NCI-H2171 treated with DMSO at 0.1 percent for 48 hours (cell line): ENCODE results near the gene MAB21L3.
A peak's percentile ranks its signal among the peaks of the same experiment; 100 is the strongest.

ENCODE experiments used
- DNase-seq: peaks from one replicate; lab custom pipeline; 2025; lab: John Stamatoyannopoulos, UW

MAB21L3 gene

DNA sequence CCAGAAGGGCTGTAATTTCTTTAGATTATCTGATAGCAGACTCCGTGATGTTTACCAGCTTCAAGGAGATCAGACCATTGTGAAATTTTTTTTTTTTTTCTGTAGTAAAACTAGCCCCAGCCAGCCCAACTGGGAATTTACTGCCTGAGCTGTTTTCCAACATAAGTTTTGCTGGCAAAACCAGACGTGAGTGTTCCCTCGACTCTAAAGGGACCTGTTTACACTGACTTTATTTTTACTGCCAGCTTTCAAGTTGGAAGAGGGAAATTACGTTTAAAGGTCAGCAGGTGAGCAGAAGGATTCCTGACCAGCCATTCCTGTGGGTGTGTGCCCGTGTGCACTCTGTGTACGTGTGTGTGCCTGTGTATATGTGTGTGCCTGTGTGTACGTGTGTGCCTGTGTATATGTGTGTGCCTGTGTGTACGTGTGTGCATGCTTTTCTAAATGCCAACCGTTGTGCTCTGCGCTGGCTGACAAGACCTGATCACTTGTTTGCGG lies 374 bp downstream of the MAB21L3 start:
- DNase-seq, result no peak

DNA sequence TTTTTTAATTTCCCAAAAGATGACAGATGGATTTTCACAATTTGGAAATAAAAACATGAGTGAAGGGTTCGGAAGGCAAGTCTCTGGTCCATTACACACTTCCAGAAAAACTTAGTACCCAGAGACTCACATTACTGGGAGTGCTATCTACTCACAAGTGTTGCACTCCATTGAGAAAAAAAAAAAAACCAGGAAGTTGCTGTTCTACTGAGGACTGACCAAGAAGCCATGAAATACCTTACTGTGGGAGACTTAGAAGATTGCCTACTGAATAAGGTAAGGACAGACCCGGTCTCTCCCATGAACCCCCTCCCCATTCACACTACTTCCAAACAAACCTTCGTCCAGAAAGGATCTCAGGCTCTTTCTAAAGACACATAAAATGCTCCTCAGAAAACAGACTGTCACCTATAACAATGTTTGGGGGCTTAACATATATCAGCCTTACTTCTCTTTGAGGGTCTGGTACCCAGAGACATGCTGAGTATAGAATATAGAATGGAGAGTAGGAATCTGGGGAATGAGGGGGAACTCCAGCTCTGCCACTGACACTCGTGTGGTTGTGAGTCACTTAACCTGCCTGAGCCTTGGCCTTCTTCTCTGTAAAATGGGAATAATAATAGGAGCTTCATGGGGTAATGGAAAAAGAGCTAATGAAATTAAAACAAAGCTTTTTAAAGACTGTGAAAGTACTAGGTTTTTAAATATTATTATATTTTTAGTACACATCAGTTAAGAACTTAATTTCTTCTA lies 1.4 kb downstream of the MAB21L3 start:
- DNase-seq, result no peak

DNA sequence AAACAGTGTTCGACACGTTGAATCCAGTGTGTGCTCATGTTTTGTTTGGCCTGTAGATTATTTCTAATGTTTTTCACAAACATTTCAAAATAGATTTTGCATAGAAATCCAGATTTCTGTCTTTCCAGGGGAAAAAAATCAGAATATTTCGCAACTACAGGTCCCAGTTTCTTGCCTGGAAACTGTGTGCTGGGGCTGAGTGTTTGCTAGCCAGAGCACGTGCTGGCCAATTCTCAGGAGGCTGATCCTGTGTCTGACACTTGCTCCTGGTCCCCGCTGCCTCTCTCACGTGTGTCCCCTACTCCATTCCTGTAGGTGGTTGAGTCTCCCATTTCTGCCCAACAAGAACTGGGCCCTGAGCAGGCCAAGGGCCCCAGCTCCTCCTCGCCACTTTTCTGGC lies 2.4 kb downstream of the MAB21L3 start:
- DNase-seq, result no peak

DNA sequence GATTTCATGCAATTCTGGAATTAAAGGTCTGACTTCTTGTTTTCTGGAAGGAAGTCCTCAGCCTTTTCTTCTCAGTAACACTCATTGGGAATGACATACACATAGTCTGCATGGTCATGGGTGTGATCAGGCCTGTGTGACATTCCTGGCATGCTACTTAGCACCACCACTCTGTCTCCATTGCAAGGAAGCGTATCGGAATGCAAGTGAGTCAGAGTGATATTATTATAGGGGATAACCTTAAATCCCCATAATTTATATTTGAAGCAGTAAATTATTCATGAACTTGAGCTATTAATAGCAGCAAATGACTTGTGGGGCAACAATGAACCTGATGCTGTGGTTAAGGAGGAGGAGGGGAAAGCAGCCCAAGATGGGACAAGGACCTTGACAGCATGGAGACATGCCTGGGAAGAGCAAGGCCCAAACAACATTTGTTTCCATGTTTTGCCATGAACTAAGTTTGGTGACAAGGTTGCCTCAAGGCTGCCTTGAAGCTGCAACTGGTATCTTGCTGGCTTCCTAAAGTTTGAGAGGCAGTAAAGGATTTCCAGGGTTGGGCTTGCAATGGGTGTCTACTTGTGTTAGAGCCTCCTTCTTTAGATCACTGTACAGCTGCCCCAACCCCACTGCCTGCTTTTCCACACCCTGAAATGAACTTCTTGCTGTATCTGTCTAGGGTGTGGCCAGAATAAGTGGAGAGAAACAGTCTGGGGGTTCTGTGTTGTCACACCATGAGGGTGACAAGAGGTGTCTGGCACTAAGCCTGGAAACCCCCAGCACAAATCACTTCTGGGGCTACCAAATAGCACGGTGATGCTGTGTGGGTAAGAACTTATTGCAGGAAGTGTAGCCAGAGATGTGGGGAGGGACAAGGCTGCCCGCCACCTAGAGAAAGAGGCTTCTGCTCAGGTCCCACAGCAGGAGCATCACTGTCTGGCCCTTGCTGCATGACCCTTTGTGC lies 4.6 kb downstream of the MAB21L3 start:
- no peak for DNase-seq

DNA sequence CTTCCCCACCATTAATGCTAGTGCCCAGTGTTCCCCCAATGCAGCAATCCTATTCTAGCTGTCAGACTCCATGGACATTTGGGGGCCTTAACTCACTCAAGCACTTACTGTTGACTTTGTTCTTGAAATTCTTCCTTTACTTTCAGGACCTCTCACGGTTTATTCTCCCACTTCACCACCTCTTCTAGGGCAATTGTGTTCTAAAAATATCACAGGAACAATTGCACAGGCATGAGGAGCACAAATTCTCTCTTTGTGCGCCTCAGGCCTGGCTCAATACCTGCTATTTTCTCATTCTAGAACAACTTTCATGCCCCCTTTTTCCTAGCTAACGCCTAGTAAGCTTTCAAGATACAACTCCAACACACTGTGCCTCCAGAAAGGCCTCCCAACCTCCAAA lies 7.3 kb downstream of the MAB21L3 start:
- DNase-seq, result no peak

DNA sequence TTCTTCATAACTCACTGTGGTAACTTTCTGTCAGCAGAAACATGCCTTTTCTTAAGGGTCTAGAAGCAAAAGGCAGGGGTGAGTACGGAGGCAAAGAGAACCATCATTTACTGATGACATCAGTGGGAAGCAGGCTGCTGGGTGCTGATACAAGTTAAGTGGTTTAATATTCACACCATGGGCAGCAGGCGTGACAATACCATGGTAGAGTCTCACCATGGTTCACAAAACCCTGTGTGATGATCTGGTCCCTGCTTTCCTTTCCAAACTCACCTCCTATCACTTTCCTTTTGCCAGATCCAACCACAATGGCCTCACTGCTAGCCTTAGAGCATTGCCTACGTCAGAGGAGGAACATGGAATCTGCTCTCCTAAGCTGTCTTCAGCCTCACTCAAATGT lies 8.7 kb downstream of the MAB21L3 start:
- no peak for DNase-seq

DNA sequence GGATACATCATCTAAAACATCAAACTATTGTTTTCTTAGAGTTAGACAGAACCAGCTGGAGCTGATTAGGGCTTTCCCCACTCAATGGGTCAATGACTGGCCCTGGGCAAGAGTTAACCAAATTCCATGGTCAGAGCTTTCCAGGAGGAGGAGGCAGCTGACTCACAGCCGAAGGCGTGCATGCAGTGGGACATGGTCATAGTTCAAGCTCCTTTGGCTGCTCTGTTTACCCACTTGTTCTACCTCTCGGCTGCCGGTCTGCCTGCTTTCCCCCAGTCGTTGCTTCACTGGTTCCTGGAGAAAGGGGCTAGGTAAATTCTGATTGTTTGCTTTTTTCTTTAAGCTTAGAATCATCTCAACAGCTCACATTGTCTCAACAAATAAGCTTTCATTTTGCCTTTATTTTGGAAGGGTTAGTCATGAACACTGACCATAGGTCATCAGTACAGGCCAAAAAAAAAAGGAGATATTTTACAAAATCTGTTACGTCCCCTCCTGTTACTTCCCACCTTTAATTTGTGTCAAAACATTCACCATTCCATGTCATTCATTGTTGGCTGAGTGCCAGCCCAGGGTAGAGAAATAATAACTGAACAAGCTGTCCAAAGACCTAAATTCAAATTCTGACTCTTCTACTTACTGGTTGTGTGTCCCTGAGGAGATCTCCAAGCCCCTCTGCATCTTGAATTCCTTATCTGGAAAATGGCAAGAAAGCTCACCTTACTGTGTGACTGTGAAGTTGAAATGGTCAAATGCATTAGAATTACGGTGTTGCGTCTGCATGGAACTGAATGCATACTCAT lies 12.0 kb downstream of the MAB21L3 start:
- DNase-seq, result no peak

DNA sequence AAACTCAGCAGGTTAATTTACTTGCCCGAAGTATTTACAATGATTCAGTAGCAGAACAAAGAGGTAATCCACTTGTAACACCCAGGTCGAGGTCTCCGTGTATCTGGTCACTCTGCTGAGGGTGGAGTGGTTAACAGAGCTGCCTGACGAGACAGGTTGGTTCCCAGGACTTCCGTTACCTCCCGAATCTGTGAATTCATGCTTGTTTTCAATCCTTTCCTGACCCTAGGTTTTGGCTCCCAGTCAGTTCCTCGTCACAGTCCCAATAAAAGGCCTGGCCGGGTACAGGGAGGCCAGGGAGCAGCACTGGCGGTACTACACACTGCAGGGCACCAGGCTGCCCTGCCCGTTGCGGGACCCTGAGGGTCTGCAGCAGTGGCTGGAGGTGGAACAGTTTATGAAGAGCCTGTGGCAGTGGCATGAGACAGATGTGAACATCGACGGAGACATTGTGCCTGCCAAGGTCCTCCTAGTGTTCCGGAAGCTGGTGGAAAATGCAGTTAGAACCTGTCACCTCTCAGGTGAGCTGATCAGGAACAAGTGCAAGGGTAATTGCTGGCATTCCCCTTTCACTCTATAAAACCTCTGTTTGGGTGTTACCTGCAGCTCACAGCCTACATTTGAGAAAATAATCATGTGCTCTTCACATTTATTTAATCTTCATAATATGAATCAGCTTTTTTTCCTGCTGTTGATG lies 12.8 kb downstream of the MAB21L3 start:
- DNase-seq, result no peak

DNA sequence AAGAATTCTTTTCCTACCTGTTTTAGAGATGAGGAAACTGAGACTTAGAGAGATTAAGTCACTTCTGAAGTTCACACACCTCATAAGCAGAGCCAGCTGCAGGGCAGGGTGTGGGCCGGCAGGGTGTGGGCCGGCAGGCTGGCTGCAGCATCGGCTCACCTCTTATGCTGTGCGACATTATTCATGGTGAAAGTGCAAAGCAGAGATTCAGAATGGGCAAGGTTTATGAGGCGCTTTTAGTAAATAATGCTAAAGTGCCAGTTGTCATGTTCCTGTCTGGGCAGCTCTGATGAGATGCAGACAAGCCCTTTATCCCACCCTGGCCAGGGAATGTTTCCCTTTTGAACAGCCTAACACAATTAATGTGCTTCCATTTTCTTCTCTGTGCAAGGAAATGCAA lies 14.6 kb downstream of the MAB21L3 start:
- DNase-seq, result no peak

DNA sequence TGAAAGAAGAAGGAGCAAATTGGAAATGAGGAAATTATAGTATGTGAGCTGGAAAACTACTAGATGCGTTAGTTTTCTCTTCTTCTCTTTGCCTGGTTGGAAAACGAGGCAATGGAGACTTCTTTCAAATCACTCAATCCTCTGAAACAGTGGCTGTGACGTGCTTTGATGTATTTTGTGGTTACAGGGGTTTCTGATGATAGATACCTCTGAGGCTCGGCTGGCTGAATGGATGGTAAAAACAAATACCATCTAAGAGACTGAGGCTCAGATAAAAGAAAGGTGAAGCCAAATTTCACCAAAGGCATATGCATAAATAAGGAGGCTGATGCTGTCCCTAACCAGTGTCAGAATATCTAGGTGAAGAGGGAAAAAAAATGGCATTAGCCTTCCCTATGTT lies 15.1 kb downstream of the MAB21L3 start:
- DNase-seq, result no peak

DNA sequence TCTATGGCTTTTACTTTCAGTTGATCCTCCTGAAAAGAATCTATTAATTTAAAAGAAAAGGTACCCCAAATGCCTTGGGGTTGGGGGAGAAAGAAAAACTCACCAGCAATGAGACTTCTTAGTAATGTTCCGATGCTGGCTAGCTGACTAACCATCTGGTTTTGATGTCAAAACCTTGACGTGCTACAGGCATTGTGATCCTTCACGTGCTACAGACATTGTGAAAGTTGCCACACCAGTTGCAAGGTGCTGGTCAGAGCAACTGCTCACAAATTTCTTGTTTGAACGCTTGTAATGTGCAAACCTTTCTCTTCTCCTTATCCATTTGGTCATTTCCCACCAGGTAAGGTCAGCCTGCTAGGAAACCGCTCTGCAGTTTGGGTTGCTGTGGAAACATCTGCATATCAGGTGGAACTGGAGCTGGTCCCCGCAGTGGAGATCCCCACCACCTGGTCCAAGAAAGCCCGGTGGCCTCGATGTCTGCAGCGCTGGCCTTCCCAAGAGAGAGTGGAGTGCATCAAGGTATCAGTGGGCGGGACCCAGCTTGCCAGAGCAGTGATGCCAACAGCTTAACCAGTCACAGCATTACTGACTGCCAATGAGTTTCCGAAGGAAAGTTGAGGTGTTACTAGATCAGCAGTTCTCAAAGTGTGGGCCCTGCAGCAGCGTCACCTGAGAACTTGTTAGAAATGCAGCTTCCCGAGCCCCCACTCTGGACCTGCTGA lies 16.1 kb downstream of the MAB21L3 start:
- no peak for DNase-seq

DNA sequence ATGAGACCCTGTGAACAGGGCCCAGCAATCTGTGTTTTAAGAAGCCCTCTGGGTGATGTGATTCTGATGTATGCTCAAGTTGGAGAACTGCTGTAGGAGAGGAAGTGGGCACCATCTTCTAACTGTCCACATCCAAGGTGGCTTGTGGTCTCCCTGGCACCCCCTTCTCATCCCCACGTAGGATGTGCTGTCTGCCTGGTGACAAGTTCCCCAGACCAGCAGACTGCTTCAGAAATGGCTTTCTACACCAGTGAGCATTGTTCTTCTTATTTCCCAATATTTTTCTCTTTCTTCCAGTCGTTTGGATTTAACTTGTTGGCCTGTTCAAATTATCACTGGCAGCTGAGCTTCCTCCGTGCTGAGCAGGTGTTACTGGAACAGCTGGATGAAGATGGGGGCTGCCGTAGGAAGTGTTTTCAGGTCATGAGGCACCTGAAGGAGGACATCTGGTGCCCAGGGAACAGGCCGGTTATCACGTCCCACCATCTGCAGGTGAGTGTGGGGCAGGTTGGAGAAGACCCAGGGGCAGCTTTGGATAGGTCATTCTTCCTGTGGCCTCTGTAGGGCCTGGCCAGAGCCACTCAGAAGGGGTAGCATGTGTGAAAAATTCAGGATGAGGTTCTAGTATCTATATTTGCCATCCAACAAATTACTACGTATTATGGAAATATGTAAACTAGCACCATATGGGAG lies 16.8 kb downstream of the MAB21L3 start:
- DNase-seq, result peak; percentile 46

DNA sequence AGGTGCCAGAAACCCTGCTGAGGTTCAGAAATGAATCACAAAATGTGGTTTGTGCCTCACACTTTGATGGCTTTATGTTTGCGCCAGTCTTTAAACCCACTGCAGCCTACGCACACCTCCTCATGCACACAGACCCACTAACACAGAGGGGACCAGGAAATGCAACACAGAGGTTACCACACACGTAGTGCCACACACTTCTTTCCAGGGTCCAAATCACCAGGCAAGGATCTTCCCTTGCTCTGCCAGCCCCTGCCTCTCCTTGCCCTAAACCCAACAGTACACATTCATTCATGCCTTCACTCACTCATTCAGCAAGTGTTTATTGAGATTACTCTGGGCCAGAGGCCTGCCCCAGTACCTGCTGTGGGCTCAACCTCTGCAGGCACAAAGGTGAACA lies 17.5 kb downstream of the MAB21L3 start:
- DNase-seq, result no peak

DNA sequence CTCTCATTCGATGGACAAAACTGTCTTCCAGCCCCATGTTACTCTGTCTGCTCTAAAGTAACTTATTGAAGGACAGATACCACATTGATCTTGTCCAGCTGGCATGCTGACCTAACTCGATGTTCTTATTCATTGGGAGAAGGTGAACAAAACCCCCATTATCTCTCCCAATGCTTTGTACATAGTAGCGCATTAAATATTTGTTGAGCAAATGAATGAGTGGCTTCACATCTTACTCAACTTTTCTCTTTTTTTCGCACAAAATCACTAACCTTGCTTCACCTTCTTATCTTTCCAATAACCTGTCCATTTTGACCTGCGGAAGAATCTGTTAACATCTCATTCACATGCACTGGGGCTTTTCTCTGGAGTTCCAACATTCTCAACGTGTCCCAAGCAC lies 18.3 kb downstream of the MAB21L3 start:
- DNase-seq, result no peak

DNA sequence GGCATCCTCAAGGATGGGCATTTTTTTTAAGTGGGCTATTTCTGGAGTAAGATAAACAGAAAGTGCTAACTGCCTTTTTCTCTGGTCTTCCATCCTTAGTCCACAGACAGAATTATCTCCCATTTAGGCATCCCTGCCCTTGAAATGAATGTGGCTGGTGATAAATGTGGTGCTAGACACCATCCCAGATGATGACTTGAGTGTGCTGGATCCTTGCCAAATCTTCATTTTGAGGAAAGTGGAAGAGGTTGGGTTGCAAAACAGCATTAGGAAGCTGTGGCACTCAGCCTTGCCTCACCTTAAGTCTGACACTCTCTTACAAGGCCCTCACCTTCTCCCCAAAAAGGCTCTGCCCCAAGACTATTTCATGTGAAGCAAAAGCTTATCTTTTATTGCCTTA lies 19.2 kb downstream of the MAB21L3 start:
- peak; percentile 51 for DNase-seq

DNA sequence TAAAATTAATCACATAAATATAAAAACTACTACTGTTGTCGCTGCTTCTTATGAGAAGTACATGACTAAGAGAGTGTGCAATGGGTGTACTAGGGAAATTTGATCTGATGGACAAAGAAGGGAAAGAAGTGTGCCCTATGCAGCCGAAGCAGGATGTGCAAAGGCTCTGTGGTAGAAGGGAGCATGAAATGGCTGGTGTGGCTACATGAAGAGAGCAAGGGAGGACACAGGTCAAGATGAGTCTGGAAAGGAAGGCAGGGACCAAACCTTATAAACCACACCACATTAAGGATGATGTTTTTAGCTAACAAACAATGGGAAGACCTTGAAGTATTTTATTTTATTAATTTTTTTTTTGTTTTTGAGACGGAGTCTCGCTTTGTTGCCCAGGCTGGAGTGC lies 20.0 kb downstream of the MAB21L3 start:
- DNase-seq, result no peak

DNA sequence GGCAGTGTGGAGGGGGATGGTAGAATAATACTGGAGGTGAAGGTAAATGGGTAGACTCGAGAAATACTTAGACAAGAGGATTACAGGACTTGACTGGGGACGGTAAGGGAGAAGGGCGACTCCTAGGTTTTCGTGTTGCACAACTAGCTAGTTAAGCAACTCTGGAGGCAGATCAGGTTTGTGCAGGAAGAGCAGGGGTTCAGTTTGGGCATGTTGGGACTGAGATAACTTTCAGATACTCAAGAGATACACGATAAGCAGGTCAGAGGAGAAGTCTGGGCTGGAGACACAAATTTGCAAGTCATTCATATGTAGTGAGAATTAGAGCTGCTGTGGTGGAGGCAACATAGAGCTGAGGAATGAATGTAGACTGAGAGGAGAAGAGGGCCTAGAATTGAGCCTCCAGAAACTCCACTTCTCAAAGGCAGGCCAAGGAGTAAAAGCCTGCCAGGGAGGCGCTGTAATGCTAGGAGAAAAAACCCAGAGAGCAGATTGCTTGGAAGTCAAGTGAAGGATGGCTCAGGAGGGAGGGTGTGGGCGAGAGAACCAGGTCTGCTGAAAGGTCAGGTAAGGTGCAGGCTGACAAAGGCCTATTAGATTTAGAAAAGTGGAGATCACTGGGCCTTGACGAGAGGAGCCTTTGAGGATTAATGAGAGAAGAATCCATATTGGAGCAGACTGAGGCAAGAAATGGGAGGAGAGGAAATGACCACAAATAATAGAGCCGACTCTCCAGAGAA lies 20.8 kb downstream of the MAB21L3 start:
- no peak for DNase-seq

DNA sequence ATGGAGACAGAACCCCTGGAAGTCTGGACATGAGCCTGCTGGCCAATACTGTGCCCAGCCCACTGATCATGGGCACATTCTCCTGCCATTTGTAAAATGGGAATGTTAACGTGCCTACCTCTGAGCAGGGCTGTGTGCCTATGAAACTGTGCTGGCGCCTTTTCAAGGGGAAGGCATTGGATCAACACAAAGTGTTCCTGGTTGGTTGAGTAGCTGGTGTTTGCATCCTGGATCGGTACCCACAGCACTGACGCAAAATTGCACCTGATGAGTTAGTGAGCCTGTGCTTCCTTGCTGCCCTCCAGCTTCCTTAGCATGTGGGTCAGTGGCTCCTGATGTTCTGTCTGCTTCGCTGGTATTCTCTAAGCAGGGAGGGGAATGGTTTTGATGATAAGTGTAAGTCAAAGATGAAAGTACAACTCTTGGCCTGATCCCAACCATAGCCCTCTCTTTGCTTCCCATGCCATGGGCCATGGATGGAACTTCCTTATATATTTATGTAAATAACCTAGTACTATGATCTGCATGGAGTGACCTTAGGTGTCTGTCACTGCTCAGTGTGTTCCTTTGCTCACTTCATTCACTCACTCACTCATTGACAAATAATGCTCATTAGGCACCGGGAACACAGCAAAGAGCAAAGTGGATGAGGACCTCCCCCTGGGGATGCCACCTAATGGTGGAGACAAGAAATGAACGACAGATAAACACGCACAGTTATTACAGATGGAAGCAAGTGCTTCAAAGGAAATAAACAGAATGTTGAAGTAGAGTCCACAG lies 22.7 kb downstream of the MAB21L3 start:
- no peak for DNase-seq

DNA sequence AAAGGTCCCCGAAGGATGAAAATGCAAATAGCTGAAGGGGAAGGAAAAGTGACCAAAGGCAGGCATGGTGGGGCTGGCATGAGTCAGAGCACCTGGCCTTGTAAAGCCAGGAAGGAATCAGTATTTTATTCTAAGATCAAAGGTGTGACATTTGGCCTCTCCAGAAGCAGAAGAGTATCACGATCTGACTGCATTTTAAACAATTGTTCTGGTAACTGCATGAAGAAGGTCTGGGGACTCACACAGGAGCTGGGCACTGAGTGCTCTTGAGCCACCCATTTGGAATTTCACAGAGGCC lies 23.2 kb downstream of the MAB21L3 start:
- DNase-seq, result no peak
